SHP77 treated with DMSO at 0.1 percent for 48 hours (cell line): ENCODE measurements around the gene TMEM37.

Experiments
- DNase-seq: peaks from one replicate; lab custom pipeline; 2025; lab: John Stamatoyannopoulos, UW

TMEM37 gene

GRCh38 chr2:119434664-119435063 is 3.0 kb downstream of the TMEM37 start:
- DNase-seq, result no peak

- no peak for DNase-seq
Measured at GRCh38 chr2:119435081-119435952, 3.7 kb downstream of the TMEM37 start.

GRCh38 chr2:119435953-119436297 is 4.3 kb downstream of the TMEM37 start:
- DNase-seq, result no peak

GRCh38 chr2:119436993-119437772 is 5.5 kb downstream of the TMEM37 start:
- no peak for DNase-seq

GRCh38 chr2:119438128-119438656 is 6.5 kb downstream of the TMEM37 start:
- no peak for DNase-seq

GRCh38 chr2:119438726-119439284 is 7.2 kb downstream of the TMEM37 start:
- DNase-seq, result no peak

- no peak for DNase-seq
Measured at GRCh38 chr2:119439574-119440500, 8.2 kb downstream of the TMEM37 start.

- no peak for DNase-seq
Measured at GRCh38 chr2:119440501-119440870, 8.8 kb downstream of the TMEM37 start.

- no peak for DNase-seq
Measured at GRCh38 chr2:119440873-119441272, 9.2 kb downstream of the TMEM37 start.

GRCh38 chr2:119441376-119442225 is 9.9 kb downstream of the TMEM37 start:
- no peak for DNase-seq

- no peak for DNase-seq
Measured at GRCh38 chr2:119442226-119442619, 10.6 kb downstream of the TMEM37 start.

- DNase-seq, result no peak
Measured at GRCh38 chr2:119442850-119443249, 11.2 kb downstream of the TMEM37 start.

GRCh38 chr2:119446037-119446436 is 14.4 kb downstream of the TMEM37 start:
- DNase-seq, result no peak

GRCh38 chr2:119448427-119449141 is 16.9 kb downstream of the TMEM37 start:
- DNase-seq, result no peak

- DNase-seq, result no peak
Measured at GRCh38 chr2:119449521-119449920, 17.9 kb downstream of the TMEM37 start.

GRCh38 chr2:119451336-119452050 is 19.8 kb downstream of the TMEM37 start:
- DNase-seq, result no peak

GRCh38 chr2:119453972-119454593 is 22.4 kb downstream of the TMEM37 start:
- DNase-seq, result no peak

GRCh38 chr2:119455066-119455718 is 23.5 kb downstream of the TMEM37 start:
- no peak for DNase-seq
